Kidney epithelial cell (primary cell): ENCODE measurements around the gene EPB41L2. TPM values are rescaled to one million over a fixed set of nuclear protein-coding genes. Genes with fewer than 3 reads are reported as not detected.

Experiments used
- DNase-seq: peaks from one replicate; pipeline ENCODE4 v3.0.0-alpha.2; 2010; ENCODE audit warnings: low read depth
- H3K27me3 ChIP-seq: 2 replicates; pipeline ENCODE4 v1.6.0; 2011; ENCODE audit warnings: low read length; ENCODE audit not compliant: control insufficient read depth, insufficient read depth
- H3K36me3 ChIP-seq: 2 replicates; pipeline ENCODE4 v1.5.1; 2011; ENCODE audit warnings: low read length; ENCODE audit not compliant: control insufficient read depth, insufficient read depth
- H3K4me3 ChIP-seq: 2 replicates; pipeline ENCODE4 v1.5.1; 2011; ENCODE audit warnings: low read depth, mild to moderate bottlenecking, control low read depth, low read length
- total RNA-seq: library from RNA; depleted of rRNA; stranded (reverse); fragments of >200 nt; gene quantifications from 2 replicates; pipeline ENCODE4 v1.2.3, GENCODE V29; 2015
- TF ChIP-seq, protein P1 (sequence below): IDR thresholded peaks from 2 replicates; pipeline ENCODE4 v1.5.1; 2011; ENCODE audit warnings: mild to moderate bottlenecking, moderate library complexity, low read length, control low read depth, inconsistent platforms; ENCODE audit not compliant: insufficient read depth, poor library complexity, severe bottlenecking

Gene EPB41L2
- total RNA-seq, 1 donor from 2014 or later = 48.7 TPM

DNA sequence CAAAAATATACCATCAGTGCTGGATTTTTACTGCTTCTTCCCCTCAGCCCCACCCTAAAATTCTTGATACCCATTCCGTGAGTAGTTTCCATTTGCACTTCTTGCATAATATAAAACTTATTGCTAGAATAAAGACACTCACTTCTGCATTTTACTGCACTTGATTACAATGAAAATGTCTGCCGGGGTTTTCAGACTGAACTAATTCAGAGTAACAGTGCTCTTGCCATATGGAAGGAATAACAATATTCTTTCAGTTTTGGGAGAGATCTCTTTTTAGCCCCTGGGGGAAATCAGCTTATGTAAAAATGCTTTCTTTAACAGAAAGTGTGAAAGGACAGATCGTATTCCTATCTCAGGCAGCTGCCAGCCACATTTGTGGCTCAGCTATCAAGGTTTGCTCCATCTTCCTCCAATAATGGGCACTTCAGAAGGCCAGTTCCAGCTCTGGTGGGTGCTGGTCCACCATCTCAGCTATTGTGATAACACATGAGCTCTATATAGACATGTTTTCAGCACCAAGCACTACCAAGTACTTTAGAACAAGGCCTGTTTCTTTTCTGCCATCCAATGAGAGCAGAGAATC is 226.9 kb downstream of the EPB41L2 start:
- DNase-seq = no peak
- H3K36me3 ChIP-seq = no peaks in the 10 kb centered on the region
- H3K27me3 ChIP-seq = no peaks in the 10 kb centered on the region
- TF ChIP-seq, protein P1, sequence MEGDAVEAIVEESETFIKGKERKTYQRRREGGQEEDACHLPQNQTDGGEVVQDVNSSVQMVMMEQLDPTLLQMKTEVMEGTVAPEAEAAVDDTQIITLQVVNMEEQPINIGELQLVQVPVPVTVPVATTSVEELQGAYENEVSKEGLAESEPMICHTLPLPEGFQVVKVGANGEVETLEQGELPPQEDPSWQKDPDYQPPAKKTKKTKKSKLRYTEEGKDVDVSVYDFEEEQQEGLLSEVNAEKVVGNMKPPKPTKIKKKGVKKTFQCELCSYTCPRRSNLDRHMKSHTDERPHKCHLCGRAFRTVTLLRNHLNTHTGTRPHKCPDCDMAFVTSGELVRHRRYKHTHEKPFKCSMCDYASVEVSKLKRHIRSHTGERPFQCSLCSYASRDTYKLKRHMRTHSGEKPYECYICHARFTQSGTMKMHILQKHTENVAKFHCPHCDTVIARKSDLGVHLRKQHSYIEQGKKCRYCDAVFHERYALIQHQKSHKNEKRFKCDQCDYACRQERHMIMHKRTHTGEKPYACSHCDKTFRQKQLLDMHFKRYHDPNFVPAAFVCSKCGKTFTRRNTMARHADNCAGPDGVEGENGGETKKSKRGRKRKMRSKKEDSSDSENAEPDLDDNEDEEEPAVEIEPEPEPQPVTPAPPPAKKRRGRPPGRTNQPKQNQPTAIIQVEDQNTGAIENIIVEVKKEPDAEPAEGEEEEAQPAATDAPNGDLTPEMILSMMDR = no peak
- H3K4me3 ChIP-seq = no peak overlapping the region

DNA sequence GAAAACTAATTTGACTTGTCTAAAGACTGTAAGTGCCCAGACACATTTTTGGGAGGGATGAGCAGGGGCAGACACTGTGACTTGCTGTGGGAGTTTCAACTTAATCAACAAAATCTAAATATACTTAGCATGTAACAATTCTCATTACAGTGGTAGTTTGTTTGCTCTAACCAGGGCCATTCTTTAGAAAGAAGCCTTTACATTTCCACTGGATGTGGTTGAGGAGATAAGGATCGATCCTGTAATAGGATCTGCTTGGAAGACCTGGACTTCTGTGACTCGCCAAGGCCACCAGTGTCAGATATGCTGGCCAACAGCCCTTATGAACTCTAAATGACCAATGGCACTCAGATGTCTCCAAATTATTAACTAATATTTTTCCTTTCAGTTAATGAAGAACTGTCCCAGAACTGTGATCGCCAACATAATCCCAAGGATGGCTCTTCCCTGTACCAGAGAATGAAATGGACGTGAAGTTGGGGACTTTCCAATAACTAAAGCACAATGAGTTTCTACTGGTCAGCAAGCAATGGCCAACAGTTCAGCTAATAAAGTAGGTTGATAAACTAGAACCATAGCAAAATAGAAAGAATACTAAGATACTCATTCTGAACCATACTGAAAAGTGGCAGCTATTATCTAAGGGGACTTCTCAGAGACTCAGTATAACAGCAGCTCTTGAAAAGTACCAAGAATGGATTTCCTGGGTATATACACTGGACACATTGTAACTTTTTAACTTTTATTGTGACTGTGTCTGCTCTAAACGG is 228.4 kb downstream of the EPB41L2 start:
- DNase-seq = no peak
- H3K36me3 ChIP-seq = no peaks in the 10 kb centered on the region
- no peaks in the 10 kb centered on the region for H3K27me3 ChIP-seq
- no peak overlapping the region for H3K4me3 ChIP-seq
- TF ChIP-seq, protein P1 = no peak

DNA sequence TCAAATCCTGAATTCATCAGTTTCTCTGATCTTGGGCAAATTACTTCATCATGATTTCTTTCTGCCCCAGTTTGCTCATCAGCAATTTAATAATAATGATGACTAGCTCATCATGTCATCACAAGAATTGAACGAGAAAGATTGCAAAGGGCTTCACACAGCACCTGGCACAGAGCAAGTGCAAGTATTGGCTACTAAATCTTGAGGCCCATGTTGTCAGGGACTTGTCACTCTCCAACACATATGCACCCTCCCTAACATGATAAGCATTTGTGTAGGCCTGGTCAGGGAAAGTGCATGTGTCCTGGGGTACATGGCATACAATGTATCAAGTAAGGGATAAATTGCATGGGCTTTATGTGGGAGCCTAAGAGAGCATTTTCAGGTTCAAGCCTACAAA is 229.5 kb downstream of the EPB41L2 start:
- TF ChIP-seq, protein P1 = no peak

DNA sequence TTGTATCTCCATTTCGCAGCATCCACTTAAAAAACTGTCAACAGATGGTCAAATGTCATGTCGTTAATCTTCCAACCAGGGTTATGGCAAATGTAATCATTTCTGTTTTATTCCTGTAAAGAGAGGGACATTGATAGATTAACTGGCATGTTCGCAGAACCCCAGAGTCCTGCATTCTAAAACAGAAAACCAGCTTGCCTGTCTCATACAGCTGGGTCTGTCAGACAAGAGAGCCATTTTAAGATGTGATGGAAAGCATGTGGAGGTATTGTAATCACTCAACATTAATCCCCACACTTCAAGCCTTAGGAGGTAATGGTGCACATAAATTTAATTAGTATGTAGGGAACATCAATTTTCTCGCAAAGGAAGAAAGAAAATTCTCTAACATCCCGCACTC is 231.4 kb downstream of the EPB41L2 start:
- H3K27me3 ChIP-seq = no peaks in the 10 kb centered on the region
- no peak for DNase-seq
- H3K4me3 ChIP-seq = no peak overlapping the region
- no peaks in the 10 kb centered on the region for H3K36me3 ChIP-seq
- TF ChIP-seq, protein P1 = no peak

More for the DNA sequence above, 229.5 kb downstream of the EPB41L2 start:
- no peak for DNase-seq
- Histone ChIP-seq H3K36me3 (no peaks in the 10 kb centered on the region), H3K4me3 (no peak overlapping the region), H3K27me3 (no peaks in the 10 kb centered on the region)

DNA sequence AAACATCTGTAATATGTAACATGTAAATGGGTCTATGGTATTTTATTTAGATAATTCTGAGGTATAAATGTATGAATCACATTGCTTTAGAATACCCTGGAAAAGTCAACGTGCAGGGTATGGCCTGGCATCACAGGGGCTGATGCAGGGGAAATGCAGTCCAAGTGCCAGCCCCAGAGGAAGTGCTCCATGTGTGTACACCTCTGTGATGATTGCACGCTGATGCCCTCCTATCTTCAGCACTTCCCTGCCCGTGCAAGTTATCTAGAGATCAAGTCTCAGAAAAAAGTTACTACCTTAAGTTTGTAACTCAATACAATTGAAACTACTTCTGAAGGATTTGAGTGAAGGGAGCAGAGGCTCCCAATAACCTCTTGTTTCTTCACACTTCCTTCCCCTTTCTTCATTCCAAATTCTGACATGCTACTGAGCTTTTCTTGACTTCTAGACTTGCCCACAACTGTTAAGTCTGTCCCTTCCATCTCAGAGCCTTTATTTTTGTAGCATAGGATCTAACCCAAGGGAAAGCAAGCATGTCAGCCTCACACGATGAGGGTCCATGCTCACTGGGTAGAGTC is 233.6 kb downstream of the EPB41L2 start:
- no peak overlapping the region for H3K4me3 ChIP-seq
- TF ChIP-seq, protein P1 = no peak
- no peaks in the 10 kb centered on the region for H3K27me3 ChIP-seq
- no peak for DNase-seq
- H3K36me3 ChIP-seq = no peaks in the 10 kb centered on the region
